ENCODE results near the gene ETNK2.

Gene ETNK2

GRCh38 chr1:204149635-204150565 lies 1.9 kb downstream of the ETNK2 start:
- in situ Hi-C loops (cut with MboI; ENCODE audit: low sequenced_read_pairs): loop anchor here (25.0 kb wide), 1 partner anchor 212 kb away; the partner anchor contains the start of gene PLEKHA6

- in situ Hi-C loops (cut with MboI; ENCODE audit: low sequenced_read_pairs): no loop called here
Observed at GRCh38 chr1:204149107-204149506, 2.7 kb downstream of the ETNK2 start.

GRCh38 chr1:204147406-204148383 lies 4.1 kb downstream of the ETNK2 start:
- in situ Hi-C loops (cut with MboI; ENCODE audit: low sequenced_read_pairs): no loop called here

GRCh38 chr1:204146965-204147364 lies 4.9 kb downstream of the ETNK2 start:
- in situ Hi-C loops (cut with MboI; ENCODE audit: low sequenced_read_pairs): no loop called here

- in situ Hi-C loops (cut with MboI; ENCODE audit: low sequenced_read_pairs): no loop called here
Observed at GRCh38 chr1:204146309-204146708, 5.5 kb downstream of the ETNK2 start.

GRCh38 chr1:204145033-204145504 lies 6.8 kb downstream of the ETNK2 start:
- in situ Hi-C loops (cut with MboI; ENCODE audit: low sequenced_read_pairs): no loop called here

- in situ Hi-C loops (cut with MboI; ENCODE audit: low sequenced_read_pairs): no loop called here
Observed at GRCh38 chr1:204143276-204144041, 8.4 kb downstream of the ETNK2 start.

- in situ Hi-C loops (cut with MboI; ENCODE audit: low sequenced_read_pairs): no loop called here
Observed at GRCh38 chr1:204142032-204142974, 9.5 kb downstream of the ETNK2 start.

GRCh38 chr1:204141131-204141530 lies 10.7 kb downstream of the ETNK2 start:
- in situ Hi-C loops (cut with MboI; ENCODE audit: low sequenced_read_pairs): no loop called here

GRCh38 chr1:204139952-204140351 lies 11.9 kb downstream of the ETNK2 start:
- in situ Hi-C loops (cut with MboI; ENCODE audit: low sequenced_read_pairs): no loop called here

GRCh38 chr1:204139088-204139487 lies 12.8 kb downstream of the ETNK2 start:
- in situ Hi-C loops (cut with MboI; ENCODE audit: low sequenced_read_pairs): no loop called here

GRCh38 chr1:204136814-204137213 lies 15.0 kb downstream of the ETNK2 start:
- in situ Hi-C loops (cut with MboI; ENCODE audit: low sequenced_read_pairs): no loop called here

- in situ Hi-C loops (cut with MboI; ENCODE audit: low sequenced_read_pairs): no loop called here
Observed at GRCh38 chr1:204134103-204134502, 17.7 kb downstream of the ETNK2 start.

- in situ Hi-C loops (cut with MboI; ENCODE audit: low sequenced_read_pairs): no loop called here
Observed at GRCh38 chr1:204132718-204133117, 19.1 kb downstream of the ETNK2 start.

GRCh38 chr1:204131978-204132377 lies 19.9 kb downstream of the ETNK2 start:
- in situ Hi-C loops (cut with MboI; ENCODE audit: low sequenced_read_pairs): no loop called here

- in situ Hi-C loops (cut with MboI; ENCODE audit: low sequenced_read_pairs): no loop called here
Observed at GRCh38 chr1:204130981-204131892, 20.6 kb downstream of the ETNK2 start.

- in situ Hi-C loops (cut with MboI; ENCODE audit: low sequenced_read_pairs): no loop called here
Observed at GRCh38 chr1:204130178-204130577, 21.7 kb downstream of the ETNK2 start.

All from HL-60/S4 treated with retinoic acid at 250 ng/mL for 4 days and 3 days (cell line).